GM19438 (cell line): Measurements from ENCODE around the gene MOK.
"Not testable (repeated sequence)": the region's sequence is repeated elsewhere in the genome, so short reads cannot be mapped to it uniquely, and the experiment has no call there.

ENCODE experiments used
- ATAC-seq: cut with Tn5 transposase; IDR thresholded peaks from one replicate; pipeline ENCODE4 v1.9.1; 2021; ENCODE audit warnings: low read depth; ENCODE audit not compliant: unreplicated experiment

Gene MOK

GRCh38 chr14:102304611-102305506 lies at the start of gene MOK:
MOK (minus strand) TSS chr14:102305164; CDS start chr14:102304968, 196 bp downstream.
- ATAC-seq: peak; percentile 89

GRCh38 chr14:102353126-102353619 lies 48.2 kb upstream of the MOK start:
- no peak for ATAC-seq

DNA sequence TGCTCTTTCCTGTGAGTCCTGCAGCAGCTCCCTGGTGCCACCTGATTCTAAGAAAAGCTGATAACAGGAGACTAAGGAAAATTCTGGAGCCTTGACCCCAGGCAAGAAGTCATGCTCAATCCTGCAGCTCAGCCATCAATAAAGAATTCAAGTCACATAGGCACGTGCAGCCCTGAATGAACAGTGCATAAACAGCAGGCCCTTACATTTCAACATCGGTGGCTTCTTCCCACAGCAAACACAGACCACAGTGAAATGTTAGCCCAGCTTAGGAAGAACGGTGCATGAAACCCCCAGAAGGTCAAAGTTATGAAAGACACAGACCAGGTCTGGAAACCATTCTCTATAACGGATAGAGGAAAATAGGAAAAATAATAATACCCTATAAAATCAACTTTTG lies 47.2 kb upstream of the MOK start:
- ATAC-seq: no peak

- ATAC-seq: not testable (repeated sequence)
These were observed 46.6 kb upstream of the MOK start for GRCh38 chr14:102351593-102351992.

DNA sequence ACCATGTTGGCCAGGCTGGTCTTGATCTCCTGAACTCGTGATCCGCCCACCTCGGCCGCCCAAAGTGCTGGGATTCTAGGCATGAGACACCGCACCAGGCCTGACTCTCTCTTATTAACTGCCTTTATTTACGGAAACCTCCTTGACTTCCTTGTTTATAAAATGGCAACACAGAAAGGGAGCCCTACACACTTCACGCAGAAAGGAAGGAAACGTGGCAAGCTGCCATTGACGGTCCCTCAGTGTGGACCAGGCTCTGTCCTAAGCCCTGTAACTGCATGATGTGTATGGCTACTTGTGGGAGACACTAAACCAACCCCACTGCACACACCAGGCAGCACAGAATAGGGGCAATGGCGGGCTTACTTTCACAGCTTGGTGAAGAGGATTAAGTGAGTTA lies 46.1 kb upstream of the MOK start:
- no peak for ATAC-seq

- no peak for ATAC-seq
These were observed 43.4 kb upstream of the MOK start for GRCh38 chr14:102348376-102348775.

DNA sequence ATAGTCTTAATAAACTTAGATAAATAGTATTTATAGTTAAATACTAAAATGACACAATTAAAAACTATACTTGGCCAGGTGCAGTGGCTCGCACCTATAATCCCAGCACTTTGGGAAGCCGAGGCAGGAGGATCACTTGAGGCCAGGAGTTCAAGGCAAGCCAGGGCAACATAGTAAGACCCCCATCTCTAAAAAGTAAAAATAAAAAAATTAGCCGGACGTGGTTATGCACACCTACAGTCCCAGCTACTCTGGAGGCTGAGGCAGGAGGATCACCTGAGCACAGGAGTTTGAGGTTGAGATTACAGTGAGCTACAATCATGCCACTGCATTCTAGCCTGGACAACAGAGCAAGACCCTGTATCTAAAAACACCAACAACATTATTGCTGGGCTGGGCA lies 41.7 kb upstream of the MOK start:
- no peak for ATAC-seq

- ATAC-seq: no peak
These were observed 40.3 kb upstream of the MOK start for GRCh38 chr14:102345232-102345631.

GRCh38 chr14:102344485-102344884 lies 39.5 kb upstream of the MOK start:
- no peak for ATAC-seq

- no peak for ATAC-seq
These were observed 39.1 kb upstream of the MOK start for GRCh38 chr14:102344084-102344483.

- no peak for ATAC-seq
These were observed 37.3 kb upstream of the MOK start for GRCh38 chr14:102342238-102342637.

GRCh38 chr14:102341566-102341965 lies 36.6 kb upstream of the MOK start:
- ATAC-seq: no peak

- ATAC-seq: no peak
These were observed 33.8 kb upstream of the MOK start for GRCh38 chr14:102338724-102339123.

DNA sequence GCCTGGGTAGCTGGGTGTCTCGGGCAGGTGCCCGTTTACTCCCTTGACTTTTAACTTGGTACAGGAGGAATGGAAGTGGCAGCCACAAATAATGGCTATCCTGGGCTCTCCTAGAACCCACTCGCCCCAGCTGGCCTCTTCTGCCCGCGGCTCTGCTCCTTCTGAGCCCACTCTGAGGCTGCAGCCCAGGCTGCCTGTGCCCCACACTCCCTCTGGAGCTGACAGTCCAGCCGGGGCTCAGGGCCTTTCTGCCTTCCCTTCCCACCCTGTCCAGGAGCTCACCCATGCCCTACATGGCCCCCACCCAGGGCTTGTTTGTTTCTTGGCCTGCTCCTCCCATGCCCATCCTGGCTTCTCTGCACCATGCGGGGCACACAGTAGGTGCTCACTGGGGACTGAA lies 30.2 kb upstream of the MOK start:
- ATAC-seq: no peak

GRCh38 chr14:102333795-102334705 lies 29.1 kb upstream of the MOK start:
- no peak for ATAC-seq

DNA sequence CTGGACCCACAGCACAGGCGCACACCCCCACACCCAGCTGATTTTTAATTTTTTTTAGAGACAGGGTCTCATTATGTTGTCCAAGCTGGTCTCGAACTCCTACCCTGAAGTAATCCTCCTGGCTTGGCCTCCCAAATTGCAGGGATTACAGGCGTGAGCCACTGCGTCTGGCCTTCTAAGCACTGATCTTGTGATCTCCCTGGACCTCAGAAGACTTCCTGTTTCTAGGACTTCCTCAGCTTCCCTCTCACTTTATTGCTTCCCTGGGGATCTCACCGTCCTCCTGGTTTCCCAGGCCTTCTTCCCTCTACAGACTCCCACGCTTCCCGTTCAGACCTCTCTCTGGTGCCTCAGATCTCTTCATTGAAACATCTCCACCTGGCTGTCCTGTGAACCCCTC lies 28.4 kb upstream of the MOK start:
- no peak for ATAC-seq

DNA sequence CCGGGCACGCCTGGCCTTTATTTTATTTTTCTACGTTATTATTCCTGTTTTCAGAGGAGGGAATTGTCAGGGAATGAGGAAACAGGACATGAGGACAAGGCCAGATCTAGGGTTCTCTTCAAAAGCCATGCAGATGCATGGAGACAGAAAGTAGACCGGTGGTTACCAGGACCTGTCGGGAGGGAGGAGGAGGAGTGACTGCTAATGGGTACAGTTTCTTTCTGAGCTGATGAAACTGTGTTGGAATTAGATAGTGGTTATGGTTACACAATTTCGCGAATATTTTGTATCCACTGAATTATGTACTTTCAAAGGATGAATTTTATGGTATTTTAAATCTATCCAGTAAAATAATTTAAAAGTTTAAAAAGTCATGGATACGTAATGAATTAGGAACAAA lies 25.8 kb upstream of the MOK start:
- ATAC-seq: no peak

GRCh38 chr14:102329381-102329780 lies 24.4 kb upstream of the MOK start:
- ATAC-seq: not testable (repeated sequence)

DNA sequence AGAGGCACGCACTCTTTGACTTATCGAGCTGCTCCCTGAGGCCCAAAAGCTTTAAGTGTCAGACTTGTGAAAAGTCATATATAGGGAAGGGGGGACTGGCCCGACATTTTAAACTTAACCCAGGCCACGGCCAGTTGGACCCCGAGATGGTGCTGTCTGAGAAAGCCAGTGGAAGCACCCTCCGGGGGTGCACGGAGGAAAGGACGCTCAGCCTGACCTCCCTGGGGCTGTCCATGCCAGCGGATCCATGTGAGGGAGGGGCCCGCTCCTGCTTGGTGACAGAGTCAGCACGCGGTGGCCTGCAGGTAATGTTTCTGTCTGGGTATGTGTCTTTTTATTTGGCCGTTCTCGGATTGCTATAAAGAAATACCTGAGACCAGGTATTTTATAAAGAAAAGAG lies 21.6 kb upstream of the MOK start:
- no peak for ATAC-seq

DNA sequence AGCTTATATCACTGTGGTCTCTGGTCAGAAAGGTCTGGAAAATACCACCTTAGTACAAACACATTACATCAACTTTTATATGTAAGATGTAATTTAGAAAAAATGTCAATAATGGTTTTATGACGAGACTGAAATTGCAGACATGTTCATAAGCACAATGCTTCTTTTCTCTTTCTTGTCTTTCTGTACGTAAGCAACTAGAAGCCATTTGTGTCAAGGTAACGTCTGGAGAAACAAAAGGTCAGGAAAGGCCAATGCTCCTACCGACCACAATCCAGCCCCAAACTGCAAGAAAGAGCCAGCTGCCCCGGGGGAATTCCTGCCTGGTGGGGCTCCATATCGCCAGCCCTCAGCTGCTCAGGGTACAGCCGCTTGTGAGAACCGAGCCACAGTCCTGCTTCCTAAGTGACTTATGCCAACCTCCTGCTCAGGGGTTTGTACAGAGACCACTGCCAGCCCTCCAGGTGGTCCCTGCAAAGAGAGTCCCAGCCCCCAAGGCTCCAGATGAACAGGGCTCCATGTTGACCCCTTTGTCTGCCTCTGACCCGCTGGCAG lies 20.9 kb upstream of the MOK start:
- ATAC-seq: no peak

GRCh38 chr14:102323102-102323501 lies 18.1 kb upstream of the MOK start:
- ATAC-seq: no peak
